NCI-H2171 treated with DMSO at 0.1 percent for 48 hours (cell line): ENCODE data around the gene CELSR1.
A peak's percentile ranks its signal among the peaks of the same experiment; 100 is the strongest.

Source experiments
- DNase-seq: peaks from one replicate; lab custom pipeline; 2025; lab: John Stamatoyannopoulos, UW

CELSR1 gene

GRCh38 chr22:46575911-46576555 is 38.6 kb upstream of the CELSR1 start:
- no peak for DNase-seq

- no peak for DNase-seq
Observed at GRCh38 chr22:46574993-46575910, 37.8 kb upstream of the CELSR1 start.

- no peak for DNase-seq
Observed at GRCh38 chr22:46574438-46574992, 37.1 kb upstream of the CELSR1 start.

GRCh38 chr22:46573781-46574437 is 36.5 kb upstream of the CELSR1 start:
- no peak for DNase-seq

- DNase-seq: no peak
Observed at GRCh38 chr22:46572911-46573780, 35.7 kb upstream of the CELSR1 start.

GRCh38 chr22:46571642-46572250 is 34.3 kb upstream of the CELSR1 start:
- DNase-seq: no peak

GRCh38 chr22:46569848-46570695 is 32.7 kb upstream of the CELSR1 start:
- no peak for DNase-seq

GRCh38 chr22:46569055-46569847 is 31.8 kb upstream of the CELSR1 start:
- DNase-seq: no peak

- DNase-seq: peak; percentile 21
Observed at GRCh38 chr22:46568102-46568809, 30.8 kb upstream of the CELSR1 start.

- DNase-seq: no peak
Observed at GRCh38 chr22:46567471-46567870, 30.1 kb upstream of the CELSR1 start.

- DNase-seq: no peak
Observed at GRCh38 chr22:46564084-46564714, 26.8 kb upstream of the CELSR1 start.

GRCh38 chr22:46563381-46564083 is 26.1 kb upstream of the CELSR1 start:
- DNase-seq: peak; percentile 98

GRCh38 chr22:46561435-46561905 is 24.1 kb upstream of the CELSR1 start:
- peak; percentile 91 for DNase-seq

- DNase-seq: no peak
Observed at GRCh38 chr22:46560696-46561295, 23.4 kb upstream of the CELSR1 start.

GRCh38 chr22:46557736-46558480 is 20.5 kb upstream of the CELSR1 start:
- DNase-seq: no peak

- no peak for DNase-seq
Observed at GRCh38 chr22:46556775-46557174, 19.4 kb upstream of the CELSR1 start.
